ENCODE data around the gene TMPRSS4.

GRCh38 chr11:118057251-118058145, 19.4 kb upstream of the TMPRSS4 start:
- TF ChIP-seq CTCF (IDR thresholded peaks at IDR 0.05): no peak
- TF ChIP-seq POLR2A (IDR thresholded peaks at IDR 0.05): no peak
- TF ChIP-seq POLR2AphosphoS5 (IDR thresholded peaks at IDR 0.05): no peak

Measured in breast epithelium (tissue), 3 donors.